Neural progenitor cell (in vitro differentiated cells): ENCODE measurements around the gene ACVR1. TPM values are rescaled to one million over a fixed set of nuclear protein-coding genes. Genes with fewer than 3 reads are reported as not detected.

ENCODE experiments used
- DNase-seq: peaks from one replicate; pipeline ENCODE4 v3.0.0-alpha.2; 2016; ENCODE audit warnings: low spot score
- H2AFZ ChIP-seq: fragments of 200-600 bp; sonication (generic); replicated peaks from 2 replicates; pipeline ENCODE4 v1.6.1; 2016; ENCODE audit warnings: antibody characterized with exemption
- H3F3A ChIP-seq: fragments of 200-600 bp; sonication (generic); 2 replicates; pipeline ENCODE4 v1.6.1; 2016; ENCODE audit warnings: antibody characterized with exemption, low read depth
- H3K27ac ChIP-seq: fragments of 200-600 bp; sonication (generic); 2 replicates; pipeline ENCODE4 v1.5.1; 2016; ENCODE audit warnings: mild to moderate bottlenecking
- H3K27me3 ChIP-seq: fragments of 200-600 bp; sonication (generic); 2 replicates; pipeline ENCODE4 v1.6.1; 2016; ENCODE audit warnings: mild to moderate bottlenecking, moderate library complexity
- H3K36me3 ChIP-seq: fragments of 200-600 bp; sonication (generic); 2 replicates; pipeline ENCODE4 v1.5.1; 2016
- H3K4me1 ChIP-seq: fragments of 200-600 bp; sonication (generic); 2 replicates; pipeline ENCODE4 v1.6.1; 2016; ENCODE audit warnings: mixed run types
- H3K4me2 ChIP-seq: fragments of 200-600 bp; sonication (generic); 2 replicates; pipeline ENCODE4 v1.6.1; 2016
- H3K4me3 ChIP-seq: fragments of 200-600 bp; sonication (generic); 2 replicates; pipeline ENCODE4 v1.5.1; 2016
- H3K79me2 ChIP-seq: fragments of 200-600 bp; sonication (generic); 2 replicates; pipeline ENCODE4 v1.6.1; 2016; ENCODE audit warnings: low read depth
- H3K9ac ChIP-seq: fragments of 200-600 bp; sonication (generic); 2 replicates; pipeline ENCODE4 v1.6.1; 2016
- H3K9me3 ChIP-seq: fragments of 200-600 bp; sonication (generic); 2 replicates; pipeline ENCODE4 v1.5.1; 2016; ENCODE audit warnings: low read depth
- H4K20me1 ChIP-seq: fragments of 200-600 bp; sonication (generic); 2 replicates; pipeline ENCODE4 v1.6.1; 2016; ENCODE audit warnings: low read depth
- H3K27ac Mint-ChIP-seq: 3 replicates; pipeline ENCODE4 v1.8.0; 2021; ENCODE audit warnings: mixed read lengths
- H3K27me3 Mint-ChIP-seq: 2 replicates; pipeline ENCODE4 v1.8.0; 2022; ENCODE audit warnings: low read depth, mild to moderate bottlenecking, inconsistent platforms, moderate library complexity, mixed read lengths; ENCODE audit not compliant: insufficient read depth
- H3K36me3 Mint-ChIP-seq: 3 replicates; pipeline ENCODE4 v1.8.0; 2021; ENCODE audit warnings: mixed read lengths
- H3K4me1 Mint-ChIP-seq: 3 replicates; pipeline ENCODE4 v1.8.0; 2021; ENCODE audit warnings: mixed read lengths
- H3K4me3 Mint-ChIP-seq: 3 replicates; pipeline ENCODE4 v1.8.0; 2021; ENCODE audit warnings: mild to moderate bottlenecking, moderate library complexity, mixed read lengths
- H3K9me3 Mint-ChIP-seq: 3 replicates; pipeline ENCODE4 v1.8.0; 2020; ENCODE audit warnings: mixed read lengths
- EZH2 ChIP-seq: fragments of 200-600 bp; sonication (generic); IDR thresholded peaks from 2 replicates; pipeline ENCODE4 v1.6.1; 2017; ENCODE audit warnings: antibody characterized with exemption, mild to moderate bottlenecking, moderate library complexity
- EZH2phosphoT487 ChIP-seq: fragments of 200-600 bp; sonication (generic); IDR thresholded peaks from 2 replicates; pipeline ENCODE4 v1.6.1; 2017; ENCODE audit warnings: antibody characterized with exemption
- total RNA-seq: library from RNA; depleted of rRNA; stranded (reverse); fragments of >200 nt; gene quantifications from 2 replicates; pipeline ENCODE4 v1.2.3, GENCODE V29; 2015; ENCODE audit warnings: low replicate concordance
- TF ChIP-seq, protein P1 (sequence below): fragments of 200-600 bp; sonication (generic); IDR thresholded peaks from 2 replicates; pipeline ENCODE4 v1.5.1; 2017; ENCODE audit warnings: antibody characterized with exemption, mild to moderate bottlenecking

Gene ACVR1
- total RNA-seq, 1 donor from 2014 or later = 14.0 TPM

GRCh38 chr2:157744571-157745076 is 131.5 kb downstream of the ACVR1 start:
- TF ChIP-seq EZH2 (no peak), EZH2phosphoT487 (no peak)
- TF ChIP-seq, protein P1, sequence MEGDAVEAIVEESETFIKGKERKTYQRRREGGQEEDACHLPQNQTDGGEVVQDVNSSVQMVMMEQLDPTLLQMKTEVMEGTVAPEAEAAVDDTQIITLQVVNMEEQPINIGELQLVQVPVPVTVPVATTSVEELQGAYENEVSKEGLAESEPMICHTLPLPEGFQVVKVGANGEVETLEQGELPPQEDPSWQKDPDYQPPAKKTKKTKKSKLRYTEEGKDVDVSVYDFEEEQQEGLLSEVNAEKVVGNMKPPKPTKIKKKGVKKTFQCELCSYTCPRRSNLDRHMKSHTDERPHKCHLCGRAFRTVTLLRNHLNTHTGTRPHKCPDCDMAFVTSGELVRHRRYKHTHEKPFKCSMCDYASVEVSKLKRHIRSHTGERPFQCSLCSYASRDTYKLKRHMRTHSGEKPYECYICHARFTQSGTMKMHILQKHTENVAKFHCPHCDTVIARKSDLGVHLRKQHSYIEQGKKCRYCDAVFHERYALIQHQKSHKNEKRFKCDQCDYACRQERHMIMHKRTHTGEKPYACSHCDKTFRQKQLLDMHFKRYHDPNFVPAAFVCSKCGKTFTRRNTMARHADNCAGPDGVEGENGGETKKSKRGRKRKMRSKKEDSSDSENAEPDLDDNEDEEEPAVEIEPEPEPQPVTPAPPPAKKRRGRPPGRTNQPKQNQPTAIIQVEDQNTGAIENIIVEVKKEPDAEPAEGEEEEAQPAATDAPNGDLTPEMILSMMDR = no peak
- Histone ChIP-seq H3K9ac (no peak overlapping the region), H3K36me3 (no peaks in the 10 kb centered on the region), H3K4me2 (no peak overlapping the region), H3K79me2 (no peaks in the 10 kb centered on the region), H3K4me3 (no peak overlapping the region), H3F3A (no peaks in the 10 kb centered on the region), H3K9me3 (no peaks in the 10 kb centered on the region), H4K20me1 (no peaks in the 10 kb centered on the region), H3K4me1 (no peaks in the 10 kb centered on the region), H2AFZ (no peak overlapping the region), H3K27me3 (no peaks in the 10 kb centered on the region), H3K27ac (no peak overlapping the region)
- Mint-ChIP-seq H3K9me3 (no peaks in the 10 kb centered on the region), H3K4me3 (no peak overlapping the region), H3K4me1 (peaks cover 5% of the 10 kb centered on the region), H3K27ac (no peak overlapping the region), H3K27me3 (peaks cover 4% of the 10 kb centered on the region), H3K36me3 (peaks cover 12% of the 10 kb centered on the region)
- no peak for DNase-seq

GRCh38 chr2:157743051-157743450 is 133.1 kb downstream of the ACVR1 start:
- no peak overlapping the region for H3K27ac Mint-ChIP-seq
- H3K9me3 Mint-ChIP-seq = no peaks in the 10 kb centered on the region
- Histone ChIP-seq H3K4me1 (no peaks in the 10 kb centered on the region), H4K20me1 (no peaks in the 10 kb centered on the region), H3K79me2 (no peaks in the 10 kb centered on the region), H2AFZ (no peak overlapping the region), H3F3A (no peaks in the 10 kb centered on the region), H3K4me2 (no peak overlapping the region), H3K27me3 (no peaks in the 10 kb centered on the region), H3K4me3 (no peak overlapping the region), H3K27ac (no peak overlapping the region), H3K36me3 (no peaks in the 10 kb centered on the region), H3K9ac (no peak overlapping the region), H3K9me3 (no peaks in the 10 kb centered on the region)
- peaks cover 14% of the 10 kb centered on the region for H3K36me3 Mint-ChIP-seq
- H3K4me3 Mint-ChIP-seq = no peak overlapping the region
- peaks cover 5% of the 10 kb centered on the region for H3K4me1 Mint-ChIP-seq
- no peak for DNase-seq
- peaks cover 4% of the 10 kb centered on the region for H3K27me3 Mint-ChIP-seq
- TF ChIP-seq EZH2phosphoT487 (no peak), EZH2 (no peak)
- TF ChIP-seq, protein P1 = no peak

DNA sequence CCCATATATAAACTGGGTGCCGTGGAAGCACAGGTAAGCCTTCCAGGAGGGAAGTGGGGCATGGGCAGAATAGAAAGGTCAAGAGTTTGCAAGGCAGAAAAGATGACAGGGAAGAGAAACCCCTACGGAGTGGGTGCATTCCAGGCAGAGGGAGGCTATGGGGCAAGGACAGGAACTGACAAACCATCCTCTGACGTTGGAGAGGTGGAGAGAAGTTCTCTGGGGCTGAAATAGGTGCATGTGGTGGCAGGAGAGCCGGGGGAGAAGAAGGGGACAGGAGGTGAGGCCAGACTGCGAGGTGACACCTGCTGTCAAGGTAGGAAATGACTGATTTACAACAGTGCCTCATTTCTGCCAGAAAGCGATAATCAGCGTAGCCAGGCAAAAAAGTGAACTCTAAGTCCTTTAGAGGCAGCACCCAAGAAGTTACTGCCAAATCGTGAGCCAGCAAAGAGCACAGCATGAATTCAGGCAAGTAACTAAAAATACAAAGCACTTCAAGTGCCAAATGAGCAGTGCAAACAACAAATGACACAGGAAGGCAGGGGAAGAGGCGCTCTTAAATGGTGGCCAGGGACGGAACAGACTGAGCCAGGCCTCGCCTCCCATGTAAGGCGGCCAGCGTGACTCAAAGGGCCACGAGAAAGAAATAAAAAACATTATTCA is 134.2 kb downstream of the ACVR1 start:
- Histone ChIP-seq H2AFZ (no peak overlapping the region), H3K79me2 (no peaks in the 10 kb centered on the region), H4K20me1 (no peaks in the 10 kb centered on the region), H3K9ac (no peak overlapping the region), H3K27me3 (no peaks in the 10 kb centered on the region), H3F3A (no peaks in the 10 kb centered on the region), H3K36me3 (no peaks in the 10 kb centered on the region), H3K27ac (no peak overlapping the region), H3K4me1 (no peaks in the 10 kb centered on the region), H3K9me3 (no peaks in the 10 kb centered on the region), H3K4me2 (no peak overlapping the region), H3K4me3 (no peak overlapping the region)
- Mint-ChIP-seq H3K4me1 (peaks cover 8% of the 10 kb centered on the region), H3K9me3 (no peaks in the 10 kb centered on the region), H3K36me3 (peaks cover 24% of the 10 kb centered on the region), H3K4me3 (no peak overlapping the region), H3K27me3 (peaks cover 4% of the 10 kb centered on the region), H3K27ac (no peak overlapping the region)
- no peak for TF ChIP-seq EZH2
- no peak for TF ChIP-seq EZH2phosphoT487
- TF ChIP-seq, protein P1 = no peak
- DNase-seq = no peak
